HG03558 (cell line): ENCODE results near the gene GNPTG.
"Not testable (repeated sequence)": the region's sequence is repeated elsewhere in the genome, so short reads cannot be mapped to it uniquely, and the experiment has no call there.

ENCODE experiments used
- ATAC-seq: cut with Tn5 transposase; IDR thresholded peaks from one replicate; pipeline ENCODE4 v1.9.1; 2021; ENCODE audit warnings: moderate number of reproducible peaks; ENCODE audit not compliant: unreplicated experiment; ENCODE audit errors: extremely low read depth

GNPTG gene

DNA sequence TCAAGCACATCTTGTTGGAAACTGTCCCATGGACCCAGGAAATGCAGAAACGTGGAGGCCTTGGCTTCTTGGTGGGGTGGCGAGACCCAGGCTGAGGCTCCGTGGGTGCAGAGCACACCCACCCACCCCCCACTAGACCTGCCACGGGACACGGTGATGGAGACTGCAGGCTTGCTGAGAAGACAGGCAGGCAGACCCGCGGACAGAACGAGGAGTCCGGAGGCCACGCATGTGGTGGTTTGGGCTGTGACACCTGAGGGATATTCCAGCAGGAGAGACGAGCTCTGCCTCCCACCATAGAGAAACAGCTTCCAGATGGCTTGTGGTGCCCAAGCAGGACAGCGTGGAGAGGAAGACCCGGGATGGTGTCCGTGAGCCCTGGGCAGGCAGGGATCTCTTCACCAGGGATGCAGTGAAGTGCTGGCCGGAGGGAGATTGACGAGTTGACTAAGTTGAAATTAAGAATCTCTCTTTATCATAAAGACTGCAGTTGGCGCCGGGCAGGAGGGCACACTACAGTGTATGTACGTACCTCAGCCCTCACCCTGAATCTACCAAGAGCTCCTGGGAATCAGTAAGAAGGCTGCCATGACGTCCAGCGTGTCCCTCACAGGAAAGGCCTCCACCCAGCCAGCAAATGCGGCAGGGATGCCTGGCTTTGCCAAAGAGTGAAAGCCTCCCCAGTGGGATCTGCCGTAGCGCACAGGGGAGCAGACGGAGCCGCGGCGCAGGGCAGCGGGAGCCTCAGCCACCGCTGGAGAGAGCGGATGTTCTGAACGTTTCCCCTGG, 34.1 kb upstream of the GNPTG start:
- ATAC-seq, result no peak

DNA sequence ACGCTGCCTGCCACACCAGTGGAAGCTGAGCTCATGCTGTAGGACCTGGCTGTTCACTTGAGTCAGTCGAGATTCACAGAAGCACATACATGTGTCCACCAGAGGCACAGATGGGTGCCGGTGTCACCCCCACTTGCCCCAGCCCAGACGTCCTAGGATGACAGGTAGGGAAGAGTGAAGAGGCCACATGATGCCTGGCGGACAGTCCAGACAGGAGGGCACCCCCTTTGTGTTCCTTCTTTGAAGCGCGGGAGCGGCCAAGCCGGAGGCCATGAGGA, 33.5 kb upstream of the GNPTG start:
- no peak for ATAC-seq

DNA sequence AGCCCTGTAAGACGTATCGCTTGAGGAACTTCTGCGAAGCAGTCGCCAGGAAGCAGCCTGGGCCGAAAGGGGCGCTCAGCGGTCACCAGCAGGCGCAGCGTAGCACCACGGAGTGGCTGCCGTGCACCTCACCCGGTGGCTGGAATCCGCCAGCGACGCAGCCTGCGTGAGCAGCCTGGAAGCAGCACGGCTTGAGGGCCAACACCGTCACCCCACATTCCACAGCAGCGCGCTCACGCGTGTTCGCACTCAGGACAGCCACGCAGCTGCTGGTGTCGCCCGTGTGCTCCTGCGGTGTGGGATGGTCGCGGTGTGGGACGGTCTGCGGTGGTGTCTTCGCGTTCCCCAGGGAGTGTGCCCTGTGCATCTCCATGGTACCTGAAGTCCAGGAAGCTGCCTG, 32.7 kb upstream of the GNPTG start:
- no peak for ATAC-seq

DNA sequence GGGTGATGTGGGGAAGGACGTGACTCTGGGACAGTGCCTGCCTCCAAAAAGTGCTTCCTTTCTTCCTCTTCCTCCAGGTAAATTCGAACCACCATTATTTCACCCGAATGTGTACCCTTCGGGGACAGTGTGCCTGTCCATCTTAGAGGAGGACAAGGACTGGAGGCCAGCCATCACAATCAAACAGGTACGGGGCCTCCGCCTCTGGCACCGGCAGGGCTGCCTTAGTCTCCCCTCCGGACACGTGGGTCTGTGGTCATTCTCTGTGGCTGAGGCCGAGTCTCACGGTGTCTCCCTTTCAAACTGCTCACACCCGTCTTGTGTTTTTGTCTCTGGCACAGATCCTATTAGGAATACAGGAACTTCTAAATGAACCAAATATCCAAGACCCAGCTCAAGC, 31.6 kb upstream of the GNPTG start:
- ATAC-seq, result no peak

DNA sequence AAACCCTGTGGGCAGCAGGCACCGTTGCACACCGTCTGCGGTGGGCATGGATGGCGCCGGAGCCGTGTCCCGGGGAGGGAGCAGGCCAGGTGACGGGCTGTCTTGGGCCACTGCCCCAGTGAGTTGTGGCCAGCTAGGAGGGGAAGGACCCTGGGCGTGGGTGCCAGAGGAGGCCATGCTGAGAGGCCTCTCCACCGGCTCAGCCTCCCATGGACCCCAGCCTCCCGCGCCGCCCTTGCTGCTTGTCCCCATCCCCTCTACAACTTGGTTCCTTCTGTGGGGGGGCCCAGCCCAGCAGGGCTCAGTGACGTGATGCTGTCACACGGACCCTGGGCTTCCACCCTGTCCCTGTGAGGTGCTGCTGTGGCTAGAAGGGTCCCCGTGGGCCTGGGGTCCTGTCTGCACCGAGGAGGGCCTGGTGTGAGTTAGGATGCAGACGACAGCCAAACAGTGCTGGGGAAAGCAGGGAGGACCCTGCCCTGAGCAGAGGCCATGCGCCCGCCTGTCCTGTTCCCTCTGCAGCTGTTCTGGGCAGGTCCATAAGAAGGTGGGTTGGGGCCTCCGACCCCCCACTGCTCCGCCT, 31.0 kb upstream of the GNPTG start:
- no peak for ATAC-seq

DNA sequence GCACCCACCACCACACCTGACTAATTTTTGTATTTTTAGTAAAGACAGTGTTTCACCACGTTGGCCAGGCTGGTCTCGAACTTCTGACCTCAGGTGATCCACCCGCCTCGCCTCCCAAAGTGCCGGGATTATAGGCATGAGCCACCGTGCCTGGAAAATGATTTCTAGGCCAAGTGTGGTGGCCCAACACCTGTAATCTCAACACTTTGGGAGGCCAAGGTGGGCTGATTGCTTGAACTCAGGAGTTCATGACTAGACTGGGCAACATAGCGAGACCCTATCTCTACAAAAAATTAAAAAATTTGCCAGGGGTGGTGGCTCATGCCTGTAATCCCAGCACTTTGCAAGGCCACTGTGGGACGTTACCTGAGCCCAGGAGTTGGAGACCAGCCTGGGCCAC, 29.3 kb upstream of the GNPTG start:
- no peak for ATAC-seq

DNA sequence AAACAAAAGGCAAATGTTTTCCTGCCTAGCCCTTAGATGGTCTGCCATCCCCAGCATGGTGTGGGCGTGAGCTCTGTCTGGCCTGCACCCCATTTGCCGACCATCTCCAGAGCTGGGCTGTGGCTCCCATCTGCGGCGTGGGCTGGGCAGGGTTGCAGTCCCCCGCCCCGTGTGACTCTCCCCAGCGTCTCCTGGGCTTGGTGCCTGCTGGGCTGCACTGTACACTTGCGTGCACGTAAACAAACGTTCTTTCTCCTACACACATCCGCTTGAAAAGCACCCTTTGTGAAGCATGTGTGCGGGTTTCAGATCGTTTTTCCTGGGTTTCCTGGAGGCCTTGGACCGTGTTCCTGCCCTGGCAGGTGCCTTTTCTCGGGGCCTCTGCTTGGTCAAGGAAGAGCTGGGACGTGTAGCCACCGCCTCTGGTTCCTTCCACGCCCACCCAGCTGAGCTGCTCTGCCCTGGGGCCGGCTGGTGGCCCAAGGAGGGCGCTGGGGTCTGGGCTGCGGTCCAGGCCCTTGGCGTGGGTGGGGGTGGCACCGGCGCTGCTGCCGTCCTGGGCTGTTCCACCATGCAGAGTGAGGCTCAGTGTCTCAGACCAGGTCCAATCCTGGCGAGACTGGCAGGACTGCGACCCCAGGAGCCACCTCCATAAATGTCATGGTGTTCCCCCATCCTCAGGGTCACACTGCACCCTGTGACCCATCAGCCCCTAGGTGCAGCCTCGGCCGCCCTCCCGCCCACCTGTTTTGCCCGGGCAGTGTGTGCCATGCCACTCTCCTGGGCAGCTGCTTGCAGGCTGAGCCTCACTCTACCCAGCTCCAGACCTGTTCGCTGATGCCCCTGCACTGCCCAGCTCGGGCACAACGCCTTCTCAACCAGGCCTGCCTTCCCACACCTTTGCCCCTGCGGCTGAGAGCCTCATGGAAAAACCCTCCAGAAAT, 28.2 kb upstream of the GNPTG start:
- ATAC-seq, result no peak

DNA sequence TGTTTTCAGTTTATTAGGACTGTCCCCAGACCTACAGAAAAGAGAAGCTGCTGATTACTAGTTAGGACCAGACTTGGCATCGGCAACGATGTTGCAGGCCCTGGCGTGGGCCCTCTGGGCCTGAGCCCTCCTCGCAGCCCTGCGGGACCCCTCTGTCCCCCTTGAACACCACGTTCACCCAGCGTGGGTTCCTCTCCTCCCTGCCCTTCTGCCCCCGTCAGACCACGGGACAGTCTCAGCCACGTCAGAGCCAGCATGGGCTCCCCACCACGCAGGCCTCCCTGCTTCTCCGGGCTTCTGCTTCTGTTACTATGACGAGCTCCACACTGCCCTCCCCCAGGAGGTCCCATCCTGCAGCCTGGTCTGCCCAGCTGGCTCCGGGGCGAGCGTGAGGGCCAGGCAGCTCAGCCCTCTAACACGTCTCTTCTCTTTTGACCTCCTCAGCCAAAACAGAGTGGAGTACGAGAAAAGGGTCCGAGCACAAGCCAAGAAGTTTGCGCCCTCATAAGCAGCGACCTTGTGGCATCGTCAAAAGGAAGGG, 27.4 kb upstream of the GNPTG start:
- no peak for ATAC-seq

DNA sequence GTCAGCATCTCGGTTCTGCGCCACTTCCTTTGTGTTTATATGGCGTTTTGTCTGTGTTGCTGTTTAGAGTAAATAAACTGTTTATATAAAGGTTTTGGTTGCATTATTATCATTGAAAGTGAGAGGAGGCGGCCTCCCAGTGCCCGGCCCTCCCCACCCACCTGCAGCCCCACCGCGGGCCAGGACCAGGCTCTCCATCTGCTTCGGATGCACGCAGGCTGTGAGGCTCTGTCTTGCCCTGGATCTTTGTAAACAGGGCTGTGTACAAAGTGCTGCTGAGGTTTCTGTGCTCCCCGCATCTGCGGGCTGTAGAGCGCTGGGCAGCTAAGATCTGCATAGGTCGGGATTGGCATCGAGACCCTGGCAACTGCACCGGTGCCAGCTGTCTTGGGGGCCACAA, 26.5 kb upstream of the GNPTG start:
- ATAC-seq, result no peak

DNA sequence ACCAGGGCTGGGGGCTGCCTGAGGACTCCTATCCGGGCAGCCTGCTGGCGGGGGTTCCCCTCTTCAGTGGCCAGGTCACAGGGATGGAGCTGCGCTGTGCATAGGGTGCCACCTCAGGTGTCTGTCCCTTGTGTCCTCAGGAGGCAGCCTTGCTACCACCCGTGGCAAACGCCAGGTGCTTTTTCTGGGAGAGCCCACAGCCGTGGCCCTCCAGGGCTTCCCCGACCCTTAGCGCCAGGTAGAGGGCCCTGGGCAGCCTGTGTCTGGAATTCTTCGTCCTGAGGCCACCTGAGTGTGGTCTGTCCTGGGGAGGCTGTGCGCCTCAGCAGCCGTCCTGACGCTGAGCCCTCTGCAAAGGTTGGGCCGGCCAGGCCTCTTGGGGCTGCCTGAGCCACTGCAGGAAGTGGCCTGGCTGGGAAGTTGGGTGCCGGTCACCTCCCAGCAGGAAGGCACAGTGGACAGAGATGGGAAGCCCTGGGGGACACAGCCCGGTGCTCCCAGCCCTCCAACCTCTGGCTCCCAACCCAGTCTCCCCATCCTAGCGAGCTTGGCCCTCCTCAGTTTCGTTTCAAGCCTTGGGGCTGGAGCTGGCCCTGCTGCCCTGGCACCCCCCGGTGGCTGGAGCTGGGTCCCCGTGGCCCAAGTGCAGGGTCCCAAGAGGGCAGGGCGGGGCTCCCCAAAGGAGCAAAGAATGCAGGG, 25.9 kb upstream of the GNPTG start:
- no peak for ATAC-seq

DNA sequence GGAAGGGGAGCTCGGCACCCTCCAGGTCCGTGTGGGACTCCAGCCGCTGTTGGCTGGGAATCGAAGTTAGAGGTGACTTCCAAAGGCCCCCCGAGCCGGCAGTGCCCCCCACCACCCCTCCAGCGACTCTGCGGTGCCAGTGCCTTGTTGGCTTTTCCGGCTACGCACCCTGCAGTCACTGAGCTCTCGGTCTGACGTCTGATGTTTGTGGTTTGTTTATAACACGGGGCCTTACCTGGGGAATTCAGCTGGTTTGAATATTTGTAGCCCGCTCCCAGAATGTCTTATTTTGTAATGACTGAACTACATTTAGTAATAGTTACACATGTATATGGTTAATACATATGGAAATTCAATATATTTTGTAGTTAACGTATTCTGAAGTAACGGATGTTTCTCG, 25.3 kb upstream of the GNPTG start:
- ATAC-seq, result no peak

DNA sequence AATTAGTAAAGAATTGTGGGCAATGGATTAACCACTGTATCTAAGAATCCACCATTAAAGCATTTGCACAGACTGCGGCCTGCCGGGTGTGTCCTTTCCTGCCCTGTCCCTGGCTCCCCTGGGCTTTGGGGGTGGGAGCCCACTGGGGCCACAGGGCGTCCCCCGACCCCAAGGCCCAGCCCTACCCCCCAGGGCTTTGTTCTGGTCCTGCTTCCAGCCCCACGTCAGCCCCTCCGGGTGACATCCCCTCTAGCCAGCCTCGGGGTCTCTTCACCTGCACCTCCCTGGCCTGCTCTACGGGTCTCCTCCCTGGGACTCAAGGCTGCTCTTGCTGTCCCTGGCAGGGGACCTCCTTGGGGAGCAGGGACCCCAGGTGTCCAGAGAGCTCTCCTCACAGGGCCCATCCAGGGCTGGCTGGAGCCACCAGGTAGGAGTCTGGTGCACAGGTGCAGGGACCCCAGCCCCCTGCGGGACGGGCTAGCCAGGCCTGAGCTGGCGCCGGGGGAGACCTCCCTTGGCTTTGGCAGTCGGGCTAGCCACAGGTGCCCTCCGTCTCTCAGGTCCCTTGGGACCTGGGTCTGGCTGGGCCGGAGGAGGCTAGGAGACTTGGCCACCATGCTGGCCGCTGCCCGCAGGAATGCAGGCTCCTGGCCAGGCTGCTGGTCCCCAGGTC, 24.6 kb upstream of the GNPTG start:
- ATAC-seq, result no peak

DNA sequence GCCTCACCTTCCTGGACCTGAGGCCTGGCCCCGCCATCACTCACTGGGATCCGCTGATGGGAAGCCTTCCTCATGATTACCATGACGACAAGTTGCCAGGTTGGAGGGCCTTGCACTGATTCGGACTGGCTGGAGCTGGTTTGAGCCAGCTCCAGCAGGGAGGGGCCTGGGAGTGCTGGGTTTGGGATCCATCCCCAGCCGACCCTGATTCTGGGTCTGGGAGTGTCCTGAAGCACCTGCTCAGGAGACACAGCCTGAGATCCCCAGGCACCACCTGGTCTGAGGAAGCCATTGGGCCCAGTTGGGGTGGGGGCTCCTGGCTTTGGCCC, 24.1 kb upstream of the GNPTG start:
- ATAC-seq, result no peak

DNA sequence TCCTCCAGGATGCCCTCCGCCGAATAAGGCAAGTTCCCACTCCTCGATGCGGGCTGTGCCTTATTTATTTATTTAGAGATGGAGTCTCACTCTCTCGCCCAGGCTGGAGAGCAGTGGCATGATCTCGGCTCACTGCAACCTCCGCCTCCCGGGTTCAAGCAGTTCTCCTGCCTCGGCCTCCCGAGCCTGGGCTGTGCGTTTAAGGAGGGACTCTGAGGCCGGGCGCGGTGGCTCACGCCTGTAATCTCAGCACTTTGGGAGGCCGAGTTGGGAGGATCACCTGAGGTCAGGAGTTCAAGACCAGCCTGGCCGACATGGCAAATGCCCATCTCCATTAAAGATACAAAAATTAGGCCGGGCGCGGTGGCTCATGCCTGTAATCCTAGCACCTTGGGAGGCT, 23.6 kb upstream of the GNPTG start:
- ATAC-seq, result not testable (repeated sequence)

DNA sequence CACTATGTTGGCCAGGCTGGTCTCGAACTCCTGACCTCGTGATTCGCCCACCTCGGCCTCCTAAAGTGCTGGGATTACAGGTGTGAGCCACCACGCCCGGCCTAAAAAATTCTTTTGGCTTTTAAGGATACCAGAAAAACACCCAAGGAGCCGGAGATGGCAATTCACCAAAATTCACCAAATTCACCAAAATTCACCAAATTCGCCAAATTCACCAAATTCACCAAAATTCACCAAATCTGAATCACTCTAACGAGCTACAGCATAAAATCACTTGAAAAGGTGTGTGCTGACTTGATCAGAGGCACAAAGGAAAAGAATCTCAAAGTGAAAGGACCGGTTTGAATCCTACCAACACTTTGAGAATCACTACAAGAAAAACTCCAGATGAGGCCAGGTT, 22.8 kb upstream of the GNPTG start:
- not testable (repeated sequence) for ATAC-seq

DNA sequence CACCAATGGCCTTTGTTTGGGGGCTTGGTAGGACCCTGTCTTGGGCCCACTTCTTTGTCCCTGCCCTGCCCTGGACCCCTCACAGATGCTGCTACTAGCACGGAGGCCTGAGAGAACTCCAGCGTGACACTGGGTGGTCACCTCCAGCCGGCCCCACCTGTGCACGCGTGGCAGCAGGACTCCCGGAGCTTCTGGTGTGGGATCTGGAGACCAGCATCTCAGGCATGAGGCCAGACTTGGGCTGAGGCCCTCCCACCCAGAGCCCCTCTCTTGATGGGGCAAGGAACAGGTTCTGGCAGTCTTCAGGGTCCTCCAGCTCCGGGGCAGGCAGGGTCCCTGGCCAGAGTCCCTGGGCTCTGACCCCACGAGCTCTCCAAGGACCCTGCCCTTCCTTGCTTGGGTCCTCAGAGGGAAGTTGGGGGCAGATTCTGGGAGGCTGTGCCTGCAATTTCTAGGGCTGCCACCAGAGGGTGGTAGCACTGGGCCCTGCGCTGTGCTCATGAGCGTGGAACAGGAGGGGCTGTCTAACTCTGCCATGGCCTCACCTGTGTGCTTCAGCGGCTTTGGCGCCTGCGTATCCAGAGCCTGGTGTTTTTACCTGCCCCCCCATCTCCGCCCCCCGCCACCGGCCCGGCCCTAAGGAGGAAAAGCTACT, 21.3 kb upstream of the GNPTG start:
- ATAC-seq, result no peak

DNA sequence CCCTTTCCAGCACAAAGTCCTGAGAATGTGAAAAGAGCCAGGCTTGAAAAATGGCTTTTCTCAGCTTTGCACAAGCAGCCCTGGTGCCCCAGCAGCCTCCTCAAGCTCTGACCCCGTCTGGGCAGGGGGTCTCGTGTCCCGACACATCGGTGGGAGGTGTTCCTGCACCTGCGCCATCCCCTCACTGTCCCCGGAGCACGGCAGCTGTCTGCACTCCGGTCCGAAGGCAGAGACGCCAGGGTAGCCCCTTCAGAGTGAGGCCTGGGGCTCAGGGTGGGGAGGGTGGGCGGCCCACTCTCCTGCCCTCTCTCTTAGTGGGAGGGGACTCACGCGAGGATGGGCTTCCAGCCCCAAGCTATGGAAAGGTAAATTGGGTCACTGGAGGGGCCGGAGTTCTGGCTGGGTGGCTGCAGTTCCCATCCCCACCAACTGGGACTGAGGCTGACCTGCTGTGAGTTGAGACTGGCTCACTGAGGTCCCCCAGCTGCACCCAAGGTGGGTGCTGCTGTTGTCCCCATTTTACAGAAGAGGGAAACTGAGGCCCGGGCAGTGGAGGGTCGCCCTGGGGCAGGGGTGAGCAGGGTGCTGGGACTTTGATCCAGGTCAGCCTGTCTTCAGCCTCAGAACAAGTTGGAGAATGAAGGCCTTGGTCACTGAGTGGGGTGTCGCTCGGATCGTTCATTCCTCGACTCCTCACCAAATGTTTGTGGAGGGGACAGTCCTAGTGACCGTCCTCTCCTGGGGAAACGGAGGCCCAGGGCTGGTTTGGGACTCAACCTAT, 20.6 kb upstream of the GNPTG start:
- no peak for ATAC-seq

DNA sequence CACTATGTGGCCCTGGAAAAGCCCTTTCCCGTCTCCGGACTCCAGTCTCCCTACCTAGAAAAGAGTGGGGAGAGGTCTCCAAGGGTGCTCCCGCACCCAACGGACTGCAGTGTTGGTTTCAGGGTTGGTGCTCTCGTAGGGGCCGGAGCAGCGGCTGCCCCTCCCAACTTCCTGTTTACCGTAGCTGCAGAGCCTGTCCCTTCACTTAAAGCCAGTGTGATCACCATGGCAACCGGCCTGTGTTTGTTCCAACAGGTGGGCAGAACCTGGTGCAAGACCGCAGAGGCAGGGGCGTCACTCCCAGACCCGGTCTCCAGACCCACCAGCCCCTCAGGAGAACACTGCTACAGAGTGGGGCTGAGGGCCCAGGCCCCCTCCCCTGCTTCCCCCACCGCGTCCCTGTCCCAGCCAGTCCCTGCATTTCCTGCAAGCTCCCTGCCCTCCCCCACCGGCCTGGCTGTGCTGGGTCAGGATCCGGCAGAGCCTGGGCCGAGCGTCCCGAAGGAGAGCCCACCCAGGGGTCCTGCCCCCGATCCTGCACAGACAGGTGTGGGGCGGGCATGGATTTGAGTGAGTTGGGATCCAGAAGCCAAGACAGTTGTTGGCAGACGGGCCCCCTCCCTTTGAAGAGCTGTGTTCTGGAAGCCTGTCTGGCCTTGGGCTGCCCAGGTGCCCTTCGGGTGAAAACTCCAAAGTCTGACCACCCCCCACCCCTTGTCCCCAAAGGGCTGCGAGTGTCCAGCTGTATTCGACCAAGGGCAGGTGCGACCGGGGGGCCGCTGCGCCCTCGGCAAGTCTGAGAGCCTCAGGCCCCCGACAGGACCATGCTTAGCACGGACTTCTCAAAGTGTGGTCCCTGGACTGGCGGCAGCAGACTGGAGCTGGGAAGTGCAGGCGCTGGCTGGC, 19.8 kb upstream of the GNPTG start:
- ATAC-seq, result no peak
